OCI-LY7 (cell line): Measurements from ENCODE around the gene KCNQ5.

Source experiments
- EZH2phosphoT487 ChIP-seq: fragments of 200-600 bp; sonication (generic); IDR thresholded peaks from 2 replicates; pipeline ENCODE4 v1.6.1; 2018; ENCODE audit warnings: low read depth, borderline replicate concordance, mild to moderate bottlenecking, mixed run types, antibody characterized with exemption, low read length, moderate library complexity, mixed read lengths
- TF ChIP-seq, protein P1 (sequence below): fragments of 200-600 bp; sonication (generic); conservative IDR thresholded peaks from 2 replicates; pipeline ENCODE4 v1.5.1; 2014; ENCODE audit warnings: mild to moderate bottlenecking, antibody characterized with exemption, low read length, moderate library complexity, mixed read lengths

DNA sequence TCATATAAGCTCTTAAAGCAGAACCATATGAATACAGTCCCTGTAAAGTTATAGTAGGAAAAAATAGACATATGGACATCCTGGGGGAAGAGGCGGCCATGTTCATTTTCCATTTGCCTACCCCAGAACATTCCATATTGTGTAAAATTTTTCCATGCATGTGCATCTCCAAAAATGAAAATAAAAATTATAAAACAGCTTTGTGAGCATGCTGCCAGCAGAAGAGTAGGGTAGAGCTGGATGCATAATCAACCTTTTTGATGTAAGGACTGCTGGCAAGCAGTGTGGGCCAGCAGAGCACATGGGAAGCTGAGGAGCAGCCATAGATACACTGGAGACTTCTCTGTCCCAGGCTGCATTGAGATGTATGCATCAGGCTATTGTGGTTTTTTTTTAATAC, 271.0 kb downstream of the KCNQ5 start:
- TF ChIP-seq, protein P1, sequence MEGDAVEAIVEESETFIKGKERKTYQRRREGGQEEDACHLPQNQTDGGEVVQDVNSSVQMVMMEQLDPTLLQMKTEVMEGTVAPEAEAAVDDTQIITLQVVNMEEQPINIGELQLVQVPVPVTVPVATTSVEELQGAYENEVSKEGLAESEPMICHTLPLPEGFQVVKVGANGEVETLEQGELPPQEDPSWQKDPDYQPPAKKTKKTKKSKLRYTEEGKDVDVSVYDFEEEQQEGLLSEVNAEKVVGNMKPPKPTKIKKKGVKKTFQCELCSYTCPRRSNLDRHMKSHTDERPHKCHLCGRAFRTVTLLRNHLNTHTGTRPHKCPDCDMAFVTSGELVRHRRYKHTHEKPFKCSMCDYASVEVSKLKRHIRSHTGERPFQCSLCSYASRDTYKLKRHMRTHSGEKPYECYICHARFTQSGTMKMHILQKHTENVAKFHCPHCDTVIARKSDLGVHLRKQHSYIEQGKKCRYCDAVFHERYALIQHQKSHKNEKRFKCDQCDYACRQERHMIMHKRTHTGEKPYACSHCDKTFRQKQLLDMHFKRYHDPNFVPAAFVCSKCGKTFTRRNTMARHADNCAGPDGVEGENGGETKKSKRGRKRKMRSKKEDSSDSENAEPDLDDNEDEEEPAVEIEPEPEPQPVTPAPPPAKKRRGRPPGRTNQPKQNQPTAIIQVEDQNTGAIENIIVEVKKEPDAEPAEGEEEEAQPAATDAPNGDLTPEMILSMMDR = no peak
- TF ChIP-seq EZH2phosphoT487 = no peak
